ENCODE results near the gene BORCS5.

BORCS5 gene

GRCh38 chr12:12436831-12437345 lies 80.0 kb downstream of the BORCS5 start:
- no peak for DNase-seq

DNA sequence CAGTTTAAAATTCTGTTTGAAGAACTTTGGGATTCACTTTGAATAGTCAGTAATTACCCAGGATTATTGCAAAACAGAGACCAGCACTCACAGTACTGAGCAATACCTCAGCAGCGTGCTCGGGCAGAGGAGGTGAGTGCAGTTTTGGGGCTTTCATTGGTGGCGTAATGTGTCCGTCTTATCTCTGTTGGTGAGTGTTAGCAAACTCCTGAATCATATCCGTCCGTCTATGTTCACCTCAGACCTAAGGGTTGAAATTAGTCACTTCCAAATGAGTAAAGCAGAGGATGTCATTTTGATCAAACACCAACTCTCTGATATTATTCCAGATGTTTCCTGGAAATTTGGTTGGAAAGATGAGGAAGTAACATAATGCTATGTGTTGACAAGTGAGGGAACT lies 82.8 kb downstream of the BORCS5 start:
- DNase-seq = no peak

DNA sequence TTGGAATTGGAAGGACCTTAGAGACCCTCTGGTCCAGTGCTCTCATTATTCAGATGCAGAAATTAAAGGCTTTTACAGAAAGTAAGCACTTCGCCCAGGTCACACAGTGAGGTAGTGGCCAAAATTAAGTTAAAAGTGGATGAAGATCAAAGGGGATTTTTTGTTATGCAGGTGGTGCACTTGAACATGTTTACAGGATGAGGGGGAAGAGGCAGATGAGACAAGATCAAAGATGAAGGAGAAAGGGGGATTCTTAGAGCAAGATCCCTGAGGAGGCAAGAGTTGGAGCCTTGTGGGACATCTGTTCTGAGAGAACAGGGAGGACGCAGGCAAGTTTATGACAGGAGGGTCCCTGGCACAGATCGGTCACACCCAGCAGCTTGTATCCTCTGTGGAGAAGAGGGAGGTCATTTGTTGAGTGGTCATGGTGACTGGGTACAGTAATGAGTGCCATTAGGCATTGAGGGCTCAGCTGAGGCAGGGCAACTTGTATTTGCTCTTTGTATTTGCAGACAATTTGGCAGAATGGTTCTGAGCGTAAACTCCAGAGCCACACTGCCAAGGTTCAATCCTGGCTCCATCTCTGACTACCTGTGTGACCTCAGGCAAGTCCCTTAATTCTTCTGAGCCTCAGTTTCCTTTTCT lies 84.0 kb downstream of the BORCS5 start:
- no peak for DNase-seq

DNA sequence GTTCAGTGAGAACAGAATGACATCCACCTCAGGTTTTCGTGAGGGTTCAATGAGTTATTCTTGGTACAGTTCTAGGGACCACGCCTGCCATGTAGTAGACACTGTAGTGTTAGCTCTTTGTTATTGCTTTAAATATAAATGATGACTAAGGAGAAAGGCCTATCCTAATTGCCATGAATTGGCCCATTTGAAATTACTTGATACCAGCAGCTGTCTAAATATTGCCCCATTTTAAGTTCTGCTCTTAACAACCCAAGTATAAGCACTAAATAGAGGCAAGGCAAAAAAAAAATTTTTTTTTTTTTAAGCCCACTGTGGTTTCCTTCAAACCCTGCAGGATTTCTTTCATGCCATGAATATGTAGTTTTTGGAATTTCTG lies 84.5 kb downstream of the BORCS5 start:
- DNase-seq = no peak

GRCh38 chr12:12441843-12442461 lies 85.1 kb downstream of the BORCS5 start:
- peak in 2 of 4 experiments; percentile 12 for DNase-seq

GRCh38 chr12:12442548-12443071 lies 85.7 kb downstream of the BORCS5 start:
- DNase-seq = no peak

DNA sequence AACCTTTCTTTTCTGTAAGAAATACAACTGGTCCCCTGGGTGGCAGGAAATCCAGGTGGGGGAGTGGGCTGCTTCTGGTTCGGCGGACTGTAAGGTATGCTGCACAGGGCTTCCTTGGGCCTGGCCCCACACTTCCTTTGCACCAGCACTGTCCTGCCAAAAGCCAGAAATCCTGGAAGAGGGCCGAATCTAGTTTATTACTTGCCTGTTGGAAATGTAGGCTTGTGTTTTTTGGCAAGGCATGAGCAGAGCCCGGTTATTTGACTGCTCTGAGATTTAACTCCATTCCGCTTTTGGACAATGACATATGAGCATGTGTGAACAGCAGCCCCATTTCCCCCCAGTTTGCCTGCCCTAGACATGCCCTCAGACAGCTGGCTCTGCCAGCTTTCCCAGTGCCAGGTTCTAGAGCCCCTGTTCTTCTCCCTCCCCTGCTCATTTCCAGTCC lies 86.6 kb downstream of the BORCS5 start:
- no peak for DNase-seq

DNA sequence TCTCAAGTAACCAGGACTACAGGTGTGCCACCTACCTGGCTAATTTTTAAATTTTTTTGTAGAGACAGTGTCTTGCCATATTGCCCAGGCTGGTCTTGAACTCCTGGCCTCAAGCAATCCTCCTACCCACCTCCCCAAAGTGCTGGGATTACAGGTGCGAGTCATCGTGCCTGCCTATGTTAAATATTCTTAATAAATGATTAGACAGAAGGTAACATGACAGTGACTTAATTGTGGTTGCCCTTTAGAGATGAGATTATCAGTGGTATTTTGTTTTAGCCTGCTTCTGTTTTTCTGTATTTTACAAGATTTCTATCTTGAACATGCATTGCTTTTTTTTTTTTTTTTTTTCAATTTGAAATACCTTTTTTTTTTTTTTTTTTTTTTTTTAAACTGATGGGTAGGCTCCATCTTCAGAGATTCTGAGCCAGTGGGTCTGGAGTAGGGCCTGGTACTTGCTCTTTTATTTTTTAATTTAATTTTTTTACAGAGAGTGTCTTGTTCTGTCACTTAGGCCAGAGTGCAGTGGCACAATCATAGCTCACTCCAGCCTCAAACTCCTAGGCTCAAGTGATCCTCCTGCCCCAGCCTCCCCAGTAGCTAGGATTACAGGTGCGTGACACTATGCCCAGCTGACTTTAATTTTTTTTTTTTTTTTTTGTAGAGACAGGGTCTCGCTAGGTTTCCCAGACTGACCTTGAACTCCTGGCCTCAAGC lies 88.4 kb downstream of the BORCS5 start:
- no peak for DNase-seq

DNA sequence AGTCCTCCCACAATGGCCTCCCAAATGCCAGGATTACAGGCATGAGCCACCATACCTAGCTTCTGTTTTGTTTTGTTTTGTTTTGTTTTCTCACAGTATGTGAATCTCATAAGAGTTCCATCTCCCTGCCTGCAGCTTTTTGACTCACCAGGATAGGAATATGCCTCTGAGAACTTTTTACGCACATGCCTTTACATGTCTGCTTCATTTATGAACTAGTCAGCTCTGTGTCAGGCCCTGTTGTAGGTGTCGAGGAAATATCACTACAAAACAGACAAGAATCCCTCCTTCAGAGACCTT lies 89.0 kb downstream of the BORCS5 start:
- no peak for DNase-seq

DNA sequence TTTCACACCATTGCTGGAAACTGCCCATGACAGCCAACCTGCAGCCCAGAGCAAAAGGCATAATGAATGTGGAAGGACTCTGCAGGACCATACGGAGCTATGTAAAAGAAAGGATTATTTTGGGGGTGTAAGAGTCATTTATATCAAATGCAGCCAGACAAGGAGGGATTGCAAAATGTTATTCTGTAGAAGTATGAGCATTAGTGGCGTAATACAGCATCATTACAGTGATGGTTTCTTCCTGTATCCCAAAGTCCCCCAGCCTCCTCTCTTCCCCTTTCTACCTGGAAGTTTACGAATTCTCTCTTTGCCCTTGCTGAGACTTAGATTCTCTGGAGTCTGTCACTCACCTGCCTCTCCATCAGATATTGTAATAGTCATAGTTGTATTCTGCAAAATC lies 89.9 kb downstream of the BORCS5 start:
- DNase-seq = no peak

DNA sequence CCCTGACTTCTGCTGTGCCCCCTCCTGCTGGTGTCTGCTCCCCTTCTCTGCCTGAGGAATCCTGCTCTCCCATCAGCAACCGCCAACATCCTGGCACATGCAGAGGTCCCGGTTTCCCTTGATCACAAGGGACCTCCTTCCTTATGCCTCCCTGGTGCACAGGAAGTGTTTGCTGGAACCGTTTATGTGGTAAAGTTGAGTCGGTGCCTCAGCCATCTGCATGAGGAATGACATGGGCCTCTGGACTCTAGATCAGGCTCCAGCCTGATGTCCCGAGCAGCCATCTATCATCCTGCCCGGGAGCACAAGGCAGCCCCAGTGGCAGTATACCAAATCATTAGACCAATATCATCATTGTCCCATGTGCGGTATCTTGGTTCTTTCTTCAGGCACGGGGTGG lies 90.4 kb downstream of the BORCS5 start:
- DNase-seq = no peak

DNA sequence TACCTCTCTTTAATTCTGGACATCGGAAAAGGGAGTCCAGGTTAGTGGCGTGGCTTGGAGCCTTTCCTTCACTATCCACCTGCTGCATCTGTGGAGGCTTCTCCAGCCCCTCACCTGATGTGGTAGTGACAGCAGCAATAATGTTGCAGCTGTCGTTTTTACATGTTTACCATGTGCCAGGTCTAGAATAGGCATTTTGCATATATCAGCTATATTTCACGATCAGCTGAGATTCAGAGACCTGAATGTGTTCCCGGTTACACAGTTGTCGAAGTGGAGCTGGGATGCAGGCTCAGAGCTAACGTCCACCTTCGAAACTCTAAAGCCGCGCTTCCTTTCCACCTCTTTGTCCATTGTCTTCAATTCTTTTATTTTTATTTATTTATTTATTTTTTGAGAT lies 91.0 kb downstream of the BORCS5 start:
- no peak for DNase-seq

GRCh38 chr12:12449533-12450025 lies 92.7 kb downstream of the BORCS5 start:
- DNase-seq = no peak

DNA sequence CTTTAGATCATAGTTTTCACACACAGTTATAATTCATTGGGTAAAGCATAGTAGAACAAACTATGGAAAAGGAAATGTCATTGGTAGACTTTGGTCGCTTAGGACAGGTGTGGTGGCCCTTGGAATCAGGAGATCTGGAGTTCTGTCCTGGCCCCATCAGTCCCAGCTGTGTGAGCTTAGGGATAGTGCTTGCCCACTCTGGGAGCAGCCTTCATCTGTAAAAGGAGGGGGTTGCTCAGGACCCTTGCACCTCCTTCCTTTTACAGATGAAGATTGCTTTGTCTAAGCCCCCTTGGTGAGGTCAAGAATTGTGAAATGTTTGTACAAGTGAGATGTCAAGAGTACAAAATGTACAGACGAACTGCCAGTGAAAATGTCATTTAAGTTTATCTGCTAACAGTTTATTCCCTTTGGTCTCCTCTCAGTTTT lies 93.2 kb downstream of the BORCS5 start:
- no peak for DNase-seq

- DNase-seq = no peak
Observed at GRCh38 chr12:12451098-12451497, 94.2 kb downstream of the BORCS5 start.

DNA sequence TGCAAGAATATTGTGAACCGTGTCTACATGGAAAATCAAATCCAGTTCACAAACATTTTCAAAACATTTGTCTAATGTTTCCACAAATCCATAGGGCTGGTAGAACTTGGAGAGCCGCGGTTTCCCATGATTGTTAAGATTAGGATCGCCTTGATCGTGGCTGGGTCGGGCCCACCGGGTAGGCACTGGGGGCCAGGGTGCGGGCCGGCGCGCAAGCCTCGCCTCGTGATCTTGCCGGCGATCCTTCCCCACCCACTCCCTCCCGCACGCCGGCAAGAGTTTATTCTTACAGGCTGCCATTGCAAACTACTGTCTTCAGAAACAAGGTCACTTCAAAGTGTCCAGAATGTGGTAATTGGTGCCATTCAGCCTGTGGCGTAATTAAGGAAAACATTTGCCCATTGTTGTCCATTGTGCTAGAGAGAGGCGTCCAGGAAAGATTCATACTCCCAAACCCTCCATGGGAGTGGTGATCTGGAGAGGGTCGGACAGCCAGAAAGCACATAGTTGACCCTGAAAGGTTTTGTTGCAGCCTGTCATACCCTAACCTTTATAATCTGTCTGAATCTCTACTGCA lies 95.5 kb downstream of the BORCS5 start:
- no peak for DNase-seq

- no peak for DNase-seq
Observed at GRCh38 chr12:12453635-12454034, 96.8 kb downstream of the BORCS5 start.

- no peak for DNase-seq
Observed at GRCh38 chr12:12454315-12454714, 97.4 kb downstream of the BORCS5 start.

- DNase-seq = no peak
Observed at GRCh38 chr12:12456637-12457036, 99.8 kb downstream of the BORCS5 start.

GRCh38 chr12:12460935-12461922 lies 104.4 kb downstream of the BORCS5 start:
- DNase-seq = no peak

- no peak for DNase-seq
Observed at GRCh38 chr12:12461923-12462315, 105.0 kb downstream of the BORCS5 start.

- no peak for DNase-seq
Observed at GRCh38 chr12:12465522-12465921, 108.6 kb downstream of the BORCS5 start.
